ENCODE measurements around the gene TMEM158. TPM values are rescaled to one million over a fixed set of nuclear protein-coding genes. Genes with fewer than 3 reads are reported as not detected.

The TMEM158 gene
- total and polyA plus RNA-seq, 8 donors, result 1.7 to 4.4 (median 2.6) TPM

DNA sequence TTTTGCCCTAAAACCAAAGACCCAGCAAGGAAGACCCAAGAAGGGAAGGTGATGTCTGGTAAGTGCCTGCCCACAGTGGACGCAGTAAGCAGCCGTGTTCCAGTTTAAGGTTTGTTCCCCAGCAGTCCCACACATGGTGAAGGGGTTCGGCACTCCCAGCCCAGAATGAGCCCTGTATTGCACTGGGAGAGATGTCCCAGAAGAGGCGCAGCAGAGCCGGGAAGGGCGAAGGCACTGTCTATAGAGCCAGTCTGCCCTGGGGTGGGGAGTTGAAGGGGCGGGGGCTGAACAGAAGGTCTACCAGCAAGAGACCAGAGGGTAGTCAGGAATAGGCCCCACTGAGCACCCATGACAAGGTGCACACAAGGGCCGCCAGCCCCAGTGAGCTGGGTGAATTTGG, 6.4 kb downstream of the TMEM158 start:
- DNase-seq (no peak), ATAC-seq (no peak)
- Histone ChIP-seq H3K36me3 (no peaks in the 10 kb centered on the region), H3K4me1 (peaks cover 0 to 3% of the 10 kb centered on the region in 2 donors), H3K9me3 (no peaks in the 10 kb centered on the region), H3K4me3 (no peak overlapping the region), H3K27me3 (peaks cover 8 to 44% of the 10 kb centered on the region in 2 donors), H3K27ac (no peak overlapping the region)
- TF ChIP-seq, protein P1, sequence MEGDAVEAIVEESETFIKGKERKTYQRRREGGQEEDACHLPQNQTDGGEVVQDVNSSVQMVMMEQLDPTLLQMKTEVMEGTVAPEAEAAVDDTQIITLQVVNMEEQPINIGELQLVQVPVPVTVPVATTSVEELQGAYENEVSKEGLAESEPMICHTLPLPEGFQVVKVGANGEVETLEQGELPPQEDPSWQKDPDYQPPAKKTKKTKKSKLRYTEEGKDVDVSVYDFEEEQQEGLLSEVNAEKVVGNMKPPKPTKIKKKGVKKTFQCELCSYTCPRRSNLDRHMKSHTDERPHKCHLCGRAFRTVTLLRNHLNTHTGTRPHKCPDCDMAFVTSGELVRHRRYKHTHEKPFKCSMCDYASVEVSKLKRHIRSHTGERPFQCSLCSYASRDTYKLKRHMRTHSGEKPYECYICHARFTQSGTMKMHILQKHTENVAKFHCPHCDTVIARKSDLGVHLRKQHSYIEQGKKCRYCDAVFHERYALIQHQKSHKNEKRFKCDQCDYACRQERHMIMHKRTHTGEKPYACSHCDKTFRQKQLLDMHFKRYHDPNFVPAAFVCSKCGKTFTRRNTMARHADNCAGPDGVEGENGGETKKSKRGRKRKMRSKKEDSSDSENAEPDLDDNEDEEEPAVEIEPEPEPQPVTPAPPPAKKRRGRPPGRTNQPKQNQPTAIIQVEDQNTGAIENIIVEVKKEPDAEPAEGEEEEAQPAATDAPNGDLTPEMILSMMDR (IDR thresholded peaks at IDR 0.05), result no peak
- intact Hi-C loops (cut with DNase I), result loop anchor here in 1 of 2 donors (10.0 kb wide), 1 partner anchor 275 kb away; no protein-coding TSS in a partner anchor

DNA sequence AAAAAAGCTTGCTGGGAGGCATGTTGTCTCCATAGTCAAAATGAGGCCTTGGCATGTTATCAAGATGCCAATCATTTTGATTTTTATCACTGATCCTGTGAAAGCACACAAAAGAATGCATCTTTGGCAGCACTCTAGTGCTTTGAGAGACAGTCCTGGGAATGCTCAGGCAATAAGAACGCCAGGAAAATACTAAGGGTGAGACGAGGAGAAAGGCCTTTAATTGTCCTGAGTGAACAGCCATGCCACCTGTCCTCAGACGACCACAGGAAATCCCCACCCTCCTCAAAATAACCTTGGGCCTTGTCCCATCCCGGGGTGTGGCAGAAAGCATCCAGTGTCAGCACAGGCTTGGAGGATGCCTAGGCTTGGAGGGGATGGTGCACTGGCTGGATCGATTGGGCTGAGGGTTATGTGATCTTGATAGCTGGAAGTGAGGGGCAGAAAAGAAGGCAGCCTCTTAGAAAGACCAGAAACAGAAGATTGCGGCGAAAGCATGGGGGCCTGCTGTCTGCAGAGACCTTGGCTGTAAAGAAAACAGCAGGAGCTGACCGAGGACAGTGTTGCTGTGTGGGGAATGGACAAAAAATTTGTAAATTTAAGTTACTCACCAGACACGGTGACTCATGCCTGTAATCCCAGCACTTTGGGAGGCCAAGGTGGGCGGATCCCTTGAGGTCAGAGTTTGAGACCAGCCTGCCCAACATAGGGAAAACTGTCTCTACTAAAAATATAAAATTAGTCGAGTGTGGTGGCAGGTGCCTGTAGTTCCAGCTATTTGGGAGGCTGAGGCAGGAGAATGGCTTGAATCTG, 7.3 kb downstream of the TMEM158 start:
- Histone ChIP-seq H3K27ac (no peak overlapping the region), H3K4me1 (no peaks in the 10 kb centered on the region), H3K36me3 (no peaks in the 10 kb centered on the region), H3K4me3 (no peak overlapping the region), H3K27me3 (peaks cover 0 to 35% of the 10 kb centered on the region in 2 donors), H3K9me3 (no peaks in the 10 kb centered on the region)
- TF ChIP-seq, protein P1 (IDR thresholded peaks at IDR 0.05), result no peak
- no peak for DNase-seq
- intact Hi-C loops (cut with DNase I), result no loop called here
- ATAC-seq, result peak; percentile 31

DNA sequence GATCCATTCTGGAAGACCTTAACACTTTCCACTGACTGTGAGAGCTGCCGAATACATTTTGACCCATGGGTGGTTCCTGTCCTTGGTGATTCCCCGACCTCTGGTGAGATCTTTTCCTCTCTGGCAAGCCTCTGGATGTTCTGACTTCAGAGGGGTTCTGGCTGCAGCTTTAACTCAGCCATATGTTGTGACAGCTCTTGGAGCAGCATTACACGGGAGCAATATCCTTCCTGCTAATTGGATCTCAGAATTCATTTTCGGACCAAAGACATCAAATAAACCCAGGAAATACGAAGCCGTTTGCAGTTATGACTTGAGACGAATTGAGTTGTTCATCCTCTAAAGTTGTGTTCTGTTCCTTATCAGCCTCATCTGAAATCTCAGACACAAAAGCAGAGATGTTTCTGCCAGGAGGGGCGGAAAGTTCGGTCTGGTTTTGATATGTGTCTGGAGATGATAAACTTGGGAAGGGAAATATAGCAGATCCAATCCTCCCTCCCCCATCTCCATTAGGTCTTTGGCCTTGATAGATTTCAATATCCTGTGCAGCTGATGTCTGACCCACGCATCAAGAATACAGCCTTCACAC, 10.0 kb downstream of the TMEM158 start:
- H3K4me1 ChIP-seq, result peaks cover 0 to 5% of the 10 kb centered on the region in 2 donors
- TF ChIP-seq, protein P1 (IDR thresholded peaks at IDR 0.05), result no peak
- DNase-seq, result peak in 1 of 4 donors; percentile 7
- no peak for ATAC-seq
- no peaks in the 10 kb centered on the region for H3K9me3 ChIP-seq
- intact Hi-C loops (cut with DNase I), result no loop called here
- no peaks in the 10 kb centered on the region for H3K36me3 ChIP-seq
- peaks cover 0 to 13% of the 10 kb centered on the region in 2 donors for H3K27me3 ChIP-seq
- no peak overlapping the region for H3K4me3 ChIP-seq
- no peak overlapping the region for H3K27ac ChIP-seq

DNA sequence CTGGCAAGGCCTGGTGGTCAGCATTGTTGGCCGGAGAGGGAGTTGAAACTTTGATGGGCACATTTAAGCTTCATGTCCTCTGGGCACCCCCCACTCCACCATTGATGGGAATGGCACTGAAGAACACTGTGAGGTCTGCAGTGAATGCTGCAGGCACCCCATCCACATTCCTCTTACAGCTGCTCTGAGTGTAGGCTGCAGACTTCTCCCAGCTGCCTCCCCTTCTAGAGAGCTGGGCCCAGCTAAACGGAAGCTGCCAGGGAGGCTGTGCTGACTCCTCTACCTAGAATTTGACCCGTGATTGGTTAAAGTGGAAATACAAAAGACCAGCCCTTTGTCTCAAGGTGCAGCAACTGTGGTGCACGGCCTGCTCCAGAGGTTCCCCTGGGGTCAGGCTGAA, 10.6 kb downstream of the TMEM158 start:
- no peak overlapping the region for H3K4me3 ChIP-seq
- no peaks in the 10 kb centered on the region for H3K36me3 ChIP-seq
- H3K4me1 ChIP-seq, result peaks cover 0 to 12% of the 10 kb centered on the region in 2 donors
- intact Hi-C loops (cut with DNase I), result no loop called here
- H3K27ac ChIP-seq, result no peak overlapping the region
- ATAC-seq (no peak), DNase-seq (no peak)
- H3K27me3 ChIP-seq, result peaks cover 0 to 12% of the 10 kb centered on the region in 2 donors
- H3K9me3 ChIP-seq, result no peaks in the 10 kb centered on the region
- TF ChIP-seq, protein P1 (IDR thresholded peaks at IDR 0.05), result no peak

DNA sequence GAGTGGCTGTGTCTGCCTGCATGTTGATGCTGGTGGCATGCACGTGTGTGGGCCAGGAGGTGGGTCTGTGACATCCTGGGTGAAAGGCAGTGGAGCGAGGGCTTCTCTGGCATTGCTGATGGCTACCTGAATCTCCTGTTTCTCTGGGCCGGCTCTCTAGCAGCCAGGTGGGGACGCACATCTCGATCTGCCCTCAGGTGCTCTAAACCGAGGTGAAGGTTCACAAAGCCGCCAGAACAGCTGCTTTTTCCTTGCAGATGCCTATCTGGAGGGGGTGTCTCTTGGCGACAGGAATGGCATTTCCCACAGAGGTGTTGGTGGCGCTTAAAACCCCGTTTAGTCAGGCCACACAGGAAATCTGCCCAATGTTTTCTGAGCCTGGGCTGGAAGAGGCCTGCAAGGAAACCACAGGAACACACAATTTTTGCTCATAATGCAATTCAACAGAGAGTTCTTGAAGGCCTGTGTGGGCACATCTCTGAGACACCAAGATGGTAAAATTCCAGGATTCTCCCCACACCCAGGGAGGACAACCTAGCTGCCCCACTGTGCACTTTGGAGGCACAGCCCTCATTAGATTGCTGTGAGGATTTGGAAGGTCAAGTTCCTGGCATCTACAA, 11.9 kb downstream of the TMEM158 start:
- TF ChIP-seq, protein P1 (IDR thresholded peaks at IDR 0.05), result no peak
- Histone ChIP-seq H3K27ac (no peak overlapping the region), H3K27me3 (peaks cover 0 to 10% of the 10 kb centered on the region in 2 donors), H3K36me3 (no peaks in the 10 kb centered on the region), H3K4me1 (peaks cover 0 to 14% of the 10 kb centered on the region in 2 donors), H3K9me3 (no peaks in the 10 kb centered on the region), H3K4me3 (no peak overlapping the region)
- no peak for ATAC-seq
- intact Hi-C loops (cut with DNase I), result loop anchor here in 1 of 2 donors (5.0 kb wide), 1 partner anchor 172 kb away; no protein-coding TSS in a partner anchor
- DNase-seq, result no peak
